Thyroid gland (tissue), 4 donors: ENCODE measurements around the gene GUCY1A2. TPM values are rescaled to one million over a fixed set of nuclear protein-coding genes. Genes with fewer than 3 reads are reported as not detected.

Experiments used
- DNase-seq, 2 donors: peaks; one replicate each; pipeline ENCODE4 v3.0.0-alpha.2; 2019
- H3K27ac ChIP-seq, 3 donors: fragments of 200-600 bp; sonication (generic); 1 replicate in 2 of 3; 2 replicates in 1 of 3; pipeline ENCODE4 v1.5.1; 2016 to 2019; ENCODE audit warnings: mild to moderate bottlenecking in 1 of 3, moderate library complexity in 1 of 3
- H3K27me3 ChIP-seq: fragments of 200-600 bp; sonication (generic); one replicate; pipeline ENCODE4 v1.5.1; 2019
- H3K36me3 ChIP-seq, 2 donors: fragments of 200-600 bp; sonication (generic); one replicate each; pipeline ENCODE4 v1.5.1; 2016 to 2019
- H3K4me1 ChIP-seq, 2 donors: fragments of 200-600 bp; sonication (generic); one replicate each; pipeline ENCODE4 v1.5.1; 2017 to 2019
- H3K4me3 ChIP-seq, 3 donors: fragments of 200-600 bp; sonication (generic); replicated peaks in 1 of 3; 1 replicate in 2 of 3; 2 replicates in 1 of 3; pipeline ENCODE4 v1.5.1; 2016; ENCODE audit warnings: mild to moderate bottlenecking in 1 of 3
- H3K9me3 ChIP-seq: fragments of 200-600 bp; sonication (generic); one replicate; pipeline ENCODE4 v1.5.1; 2017
- CTCF ChIP-seq, 6 experiments: fragments of 200-600 bp in 3 of 6; fragments of 450-650 bp in 3 of 6; sonication (generic) in 3 of 6; IDR thresholded peaks; one replicate each; pipeline ENCODE4 v1.5.1; 2016 to 2019; ENCODE audit warnings: antibody characterized with exemption in 6 of 6, mild to moderate bottlenecking in 2 of 6, inconsistent platforms in 1 of 6, moderate library complexity in 1 of 6
- POLR2A ChIP-seq, 2 donors: fragments of 450-650 bp; IDR thresholded peaks; one replicate each; pipeline ENCODE4 v1.6.1; 2017; ENCODE audit warnings: antibody characterized with exemption in 2 of 2, mild to moderate bottlenecking in 2 of 2, moderate library complexity in 1 of 2
- WGBS, 2 donors: methylation state at CpG; one replicate each; pipeline ENCODE4 v1.1.5; 2017; 5-methylcytosine and 5-hydroxymethylcytosine counted together
- intact Hi-C: fragments of 100-400 bp; cut with DNase I; formaldehyde crosslinking; loops from one replicate; pipeline ENCODE4 v1.15.1; 2023
- total RNA-seq, 4 donors: library from RNA; depleted of rRNA; stranded (reverse); fragments of >200 nt; gene quantifications; one replicate each; pipeline ENCODE4 v1.2.3, GENCODE V29; 2016

Gene GUCY1A2
- total RNA-seq, 4 donors from 2014 or later, result 1.4 to 6.8 (median 1.9) TPM

GRCh38 chr11:106763501-106763900 is 254.8 kb downstream of the GUCY1A2 start:
- no peaks in the 10 kb centered on the region for H3K27me3 ChIP-seq
- no peaks in the 10 kb centered on the region for H3K9me3 ChIP-seq
- H3K27ac ChIP-seq, result no peak overlapping the region
- TF ChIP-seq POLR2A (IDR thresholded peaks at IDR 0.05), result no peak
- TF ChIP-seq CTCF (IDR thresholded peaks at IDR 0.05), result no peak
- no peaks in the 10 kb centered on the region for H3K4me1 ChIP-seq
- H3K4me3 ChIP-seq, result no peak overlapping the region
- intact Hi-C loops, result no loop called here
- no peak for DNase-seq
- H3K36me3 ChIP-seq, result no peaks in the 10 kb centered on the region
- 85 to 91% methylated on average over 3 of the region's 3 CpGs for WGBS, 2 donors

GRCh38 chr11:106761745-106762144 is 256.5 kb downstream of the GUCY1A2 start:
- H3K4me3 ChIP-seq, result no peak overlapping the region
- no peaks in the 10 kb centered on the region for H3K36me3 ChIP-seq
- H3K4me1 ChIP-seq, result no peaks in the 10 kb centered on the region
- TF ChIP-seq CTCF (IDR thresholded peaks at IDR 0.05) (no peak), POLR2A (IDR thresholded peaks at IDR 0.05) (no peak)
- intact Hi-C loops, result no loop called here
- WGBS, 2 donors, result 90 to 98% methylated on average over 1 of the region's 1 CpG
- H3K27ac ChIP-seq, result no peak overlapping the region
- DNase-seq, result no peak
- H3K9me3 ChIP-seq, result no peaks in the 10 kb centered on the region
- no peaks in the 10 kb centered on the region for H3K27me3 ChIP-seq

GRCh38 chr11:106761240-106761639 is 257.0 kb downstream of the GUCY1A2 start:
- Histone ChIP-seq H3K27ac (no peak overlapping the region), H3K4me3 (no peak overlapping the region), H3K36me3 (no peaks in the 10 kb centered on the region), H3K9me3 (no peaks in the 10 kb centered on the region), H3K4me1 (no peaks in the 10 kb centered on the region), H3K27me3 (no peaks in the 10 kb centered on the region)
- intact Hi-C loops, result no loop called here
- DNase-seq, result no peak
- 24 to 26% methylated on average over 1 of the region's 1 CpG for WGBS, 2 donors
- TF ChIP-seq CTCF (IDR thresholded peaks at IDR 0.05) (no peak), POLR2A (IDR thresholded peaks at IDR 0.05) (no peak)

- intact Hi-C loops, result no loop called here
- no peaks in the 10 kb centered on the region for H3K4me1 ChIP-seq
- H3K4me3 ChIP-seq, result no peak overlapping the region
- DNase-seq, result no peak
- H3K9me3 ChIP-seq, result no peaks in the 10 kb centered on the region
- no peak overlapping the region for H3K27ac ChIP-seq
- 77 to 83% methylated on average over 1 of the region's 1 CpG for WGBS, 2 donors
- no peaks in the 10 kb centered on the region for H3K36me3 ChIP-seq
- no peaks in the 10 kb centered on the region for H3K27me3 ChIP-seq
- TF ChIP-seq CTCF (IDR thresholded peaks at IDR 0.05) (no peak), POLR2A (IDR thresholded peaks at IDR 0.05) (no peak)
Observed at GRCh38 chr11:106748059-106748458, 270.2 kb downstream of the GUCY1A2 start.

GRCh38 chr11:106745941-106746340 is 272.3 kb downstream of the GUCY1A2 start:
- WGBS, 2 donors, result 79 to 85% methylated on average over 1 of the region's 1 CpG
- intact Hi-C loops, result no loop called here
- Histone ChIP-seq H3K4me1 (no peaks in the 10 kb centered on the region), H3K9me3 (no peaks in the 10 kb centered on the region), H3K36me3 (no peaks in the 10 kb centered on the region), H3K27ac (no peak overlapping the region), H3K4me3 (no peak overlapping the region), H3K27me3 (no peaks in the 10 kb centered on the region)
- no peak for TF ChIP-seq POLR2A (IDR thresholded peaks at IDR 0.05)
- TF ChIP-seq CTCF (IDR thresholded peaks at IDR 0.05), result no peak
- DNase-seq, result no peak
